HEK293T (cell line): ENCODE data around the gene KCNJ5.

Experiments used
- ARNT ChIP-seq: fragments of 450-650 bp; IDR thresholded peaks from 2 replicates; pipeline ENCODE4 v1.6.1; 2017; ENCODE audit warnings: mild to moderate bottlenecking
- BHLHE40 ChIP-seq: fragments of 450-650 bp; IDR thresholded peaks from 2 replicates; pipeline ENCODE4 v1.6.1; 2016; ENCODE audit warnings: mild to moderate bottlenecking, moderate library complexity, borderline replicate concordance
- ELF4 ChIP-seq: fragments of 450-650 bp; IDR thresholded peaks from 2 replicates; pipeline ENCODE4 v1.6.1; 2017; ENCODE audit warnings: antibody characterized with exemption
- FOXM1 ChIP-seq: fragments of 450-650 bp; IDR thresholded peaks from 2 replicates; pipeline ENCODE4 v1.6.1; 2017; ENCODE audit warnings: mild to moderate bottlenecking, borderline replicate concordance
- HDGF ChIP-seq: fragments of 450-650 bp; IDR thresholded peaks from 2 replicates; pipeline ENCODE4 v1.6.1; 2017; ENCODE audit warnings: antibody characterized with exemption, borderline replicate concordance
- L3MBTL2 ChIP-seq: fragments of 450-650 bp; conservative IDR thresholded peaks from 2 replicates; pipeline ENCODE4 v1.6.1; 2016; ENCODE audit warnings: mild to moderate bottlenecking
- NFRKB ChIP-seq: fragments of 450-650 bp; IDR thresholded peaks from 2 replicates; pipeline ENCODE4 v1.6.1; 2016; ENCODE audit warnings: mild to moderate bottlenecking, moderate library complexity
- SP1 ChIP-seq: fragments of 450-650 bp; IDR thresholded peaks from 2 replicates; pipeline ENCODE4 v1.6.1; 2017
- SUZ12 ChIP-seq: fragments of 450-650 bp; IDR thresholded peaks from 2 replicates; pipeline ENCODE4 v1.6.1; 2016; ENCODE audit warnings: mild to moderate bottlenecking
- TARDBP ChIP-seq: fragments of 450-650 bp; IDR thresholded peaks from 2 replicates; pipeline ENCODE4 v1.6.1; 2016
- ZNF384 ChIP-seq: fragments of 450-650 bp; IDR thresholded peaks from 2 replicates; pipeline ENCODE4 v1.6.1; 2016
- TF ChIP-seq, protein P1 (sequence below): fragments of 450-650 bp; IDR thresholded peaks from 2 replicates; pipeline ENCODE4 v1.6.1; 2016

DNA sequence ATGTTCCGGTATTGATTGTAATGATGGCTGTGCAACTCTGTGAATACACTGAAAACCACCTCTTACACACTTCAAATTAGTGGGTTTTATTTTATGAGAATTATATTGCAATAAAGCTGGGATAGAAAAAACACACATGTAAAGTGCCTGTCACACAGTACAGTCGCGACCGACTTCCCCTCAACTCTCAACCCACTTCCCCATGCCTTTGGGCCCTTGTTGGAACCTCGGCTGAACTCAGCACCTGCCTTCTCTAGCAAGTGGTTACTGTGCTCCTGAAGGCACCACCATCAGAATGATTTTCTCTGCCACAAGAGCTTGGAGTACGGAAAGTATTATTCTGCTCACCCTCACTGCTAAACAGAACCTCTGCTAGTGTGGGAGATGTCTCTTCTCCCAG lies 37.6 kb upstream of the KCNJ5 start:
- no peak for TF ChIP-seq SUZ12
- no peak for TF ChIP-seq ZNF384
- TF ChIP-seq, protein P1, sequence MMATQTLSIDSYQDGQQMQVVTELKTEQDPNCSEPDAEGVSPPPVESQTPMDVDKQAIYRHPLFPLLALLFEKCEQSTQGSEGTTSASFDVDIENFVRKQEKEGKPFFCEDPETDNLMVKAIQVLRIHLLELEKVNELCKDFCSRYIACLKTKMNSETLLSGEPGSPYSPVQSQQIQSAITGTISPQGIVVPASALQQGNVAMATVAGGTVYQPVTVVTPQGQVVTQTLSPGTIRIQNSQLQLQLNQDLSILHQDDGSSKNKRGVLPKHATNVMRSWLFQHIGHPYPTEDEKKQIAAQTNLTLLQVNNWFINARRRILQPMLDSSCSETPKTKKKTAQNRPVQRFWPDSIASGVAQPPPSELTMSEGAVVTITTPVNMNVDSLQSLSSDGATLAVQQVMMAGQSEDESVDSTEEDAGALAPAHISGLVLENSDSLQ: no peak
- TF ChIP-seq FOXM1: no peak
- no peak for TF ChIP-seq HDGF
- TF ChIP-seq NFRKB: no peak
- no peak for TF ChIP-seq BHLHE40
- no peak for TF ChIP-seq SP1
- TF ChIP-seq ELF4: no peak
- TF ChIP-seq L3MBTL2: no peak
- TF ChIP-seq TARDBP: no peak
- TF ChIP-seq ARNT: no peak
